Osteocyte (in vitro differentiated cells): Measurements from ENCODE around the gene TGM2. TPM values are rescaled to one million over a fixed set of nuclear protein-coding genes. Genes with fewer than 3 reads are reported as not detected.

Source experiments
- DNase-seq: peaks from one replicate; pipeline ENCODE4 v3.0.0; 2021; ENCODE audit warnings: mixed read lengths; ENCODE audit not compliant: unreplicated experiment; ENCODE audit errors: extremely low spot score
- H3K27ac Mint-ChIP-seq: one replicate; pipeline ENCODE4 v1.8.0; 2021; ENCODE audit warnings: mild to moderate bottlenecking, mixed read lengths; ENCODE audit not compliant: unreplicated experiment
- H3K27me3 Mint-ChIP-seq: one replicate; pipeline ENCODE4 v1.8.0; 2021; ENCODE audit warnings: mixed read lengths; ENCODE audit not compliant: unreplicated experiment
- H3K36me3 Mint-ChIP-seq: one replicate; pipeline ENCODE4 v1.8.0; 2021; ENCODE audit warnings: mixed read lengths; ENCODE audit not compliant: unreplicated experiment
- H3K4me1 Mint-ChIP-seq: one replicate; pipeline ENCODE4 v1.8.0; 2021; ENCODE audit warnings: mixed read lengths; ENCODE audit not compliant: unreplicated experiment
- H3K4me3 Mint-ChIP-seq: one replicate; pipeline ENCODE4 v1.8.0; 2021; ENCODE audit warnings: mild to moderate bottlenecking, moderate library complexity, mixed read lengths; ENCODE audit not compliant: unreplicated experiment
- H3K9me3 Mint-ChIP-seq: one replicate; pipeline ENCODE4 v1.8.0; 2021; ENCODE audit warnings: mixed read lengths; ENCODE audit not compliant: unreplicated experiment
- long read RNA-seq: library from polyadenylated mRNA; unstranded; transcript quantifications from one replicate; pipeline ENCODE4 v2.0.0, GENCODE V29; 2021
- total RNA-seq: library from RNA; stranded (reverse); gene quantifications from 2 replicates; pipeline ENCODE4 v1.2.1, GENCODE V29; 2021
- TF ChIP-seq, protein P1 (sequence below): fragments of 200-600 bp; sonication (generic); IDR thresholded peaks from 2 replicates; pipeline ENCODE4 v1.5.0; 2021; ENCODE audit warnings: antibody characterized with exemption, mild to moderate bottlenecking, moderate library complexity

Gene TGM2
- 29.2 and 32.7 TPM in 2 replicates for total RNA-seq
- long read RNA-seq, full-length matches to known transcripts: 2 of 4 reads
- long read RNA-seq, partial matches to known transcripts: 1 of 4 reads
- long read RNA-seq, other reads (novel, unspliced or antisense): 1 of 4 reads

DNA sequence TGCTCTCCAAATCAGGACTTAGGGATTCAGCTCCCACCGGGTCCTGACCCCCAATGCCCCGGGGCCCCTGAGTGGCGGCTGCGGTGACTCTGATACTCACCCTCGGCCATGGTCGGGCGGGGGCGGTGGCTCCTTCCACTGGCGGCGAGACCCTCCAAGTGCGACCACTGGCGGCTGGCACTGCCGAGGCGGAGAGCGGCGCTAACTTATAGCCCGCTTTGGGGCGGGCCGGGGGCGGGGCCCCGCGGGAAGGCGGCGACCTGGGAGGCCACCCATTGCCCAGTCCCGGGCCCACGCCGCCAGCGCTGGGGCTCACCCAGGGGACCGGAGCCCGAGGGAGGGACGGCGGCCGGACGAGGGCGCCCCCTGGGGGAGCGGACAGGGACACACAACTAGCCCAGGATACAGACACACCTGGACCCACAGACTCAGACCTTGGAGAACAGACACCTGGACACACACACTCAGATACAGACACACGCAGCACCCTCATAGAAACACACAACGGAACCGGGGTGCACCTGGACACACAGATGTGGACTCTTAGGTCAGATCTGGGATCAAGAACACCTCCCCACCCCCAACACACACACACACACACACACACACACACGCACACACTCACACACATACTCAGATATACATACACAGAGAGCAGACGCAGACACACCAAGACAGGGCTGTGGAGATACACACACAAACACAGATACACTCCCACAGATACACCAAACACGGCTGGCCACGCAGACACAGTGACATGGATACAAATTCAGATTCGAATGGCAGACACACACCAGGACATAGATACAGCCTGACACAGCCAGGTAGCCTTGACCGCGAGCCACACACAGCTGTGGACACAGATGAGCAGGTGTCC, at the start of gene TGM2:
TSS of gene TGM2 (minus strand) at position 182 of the 877 bp plus-strand sequence. CDS start at position 110, 72 bp downstream.
- TF ChIP-seq, protein P1, sequence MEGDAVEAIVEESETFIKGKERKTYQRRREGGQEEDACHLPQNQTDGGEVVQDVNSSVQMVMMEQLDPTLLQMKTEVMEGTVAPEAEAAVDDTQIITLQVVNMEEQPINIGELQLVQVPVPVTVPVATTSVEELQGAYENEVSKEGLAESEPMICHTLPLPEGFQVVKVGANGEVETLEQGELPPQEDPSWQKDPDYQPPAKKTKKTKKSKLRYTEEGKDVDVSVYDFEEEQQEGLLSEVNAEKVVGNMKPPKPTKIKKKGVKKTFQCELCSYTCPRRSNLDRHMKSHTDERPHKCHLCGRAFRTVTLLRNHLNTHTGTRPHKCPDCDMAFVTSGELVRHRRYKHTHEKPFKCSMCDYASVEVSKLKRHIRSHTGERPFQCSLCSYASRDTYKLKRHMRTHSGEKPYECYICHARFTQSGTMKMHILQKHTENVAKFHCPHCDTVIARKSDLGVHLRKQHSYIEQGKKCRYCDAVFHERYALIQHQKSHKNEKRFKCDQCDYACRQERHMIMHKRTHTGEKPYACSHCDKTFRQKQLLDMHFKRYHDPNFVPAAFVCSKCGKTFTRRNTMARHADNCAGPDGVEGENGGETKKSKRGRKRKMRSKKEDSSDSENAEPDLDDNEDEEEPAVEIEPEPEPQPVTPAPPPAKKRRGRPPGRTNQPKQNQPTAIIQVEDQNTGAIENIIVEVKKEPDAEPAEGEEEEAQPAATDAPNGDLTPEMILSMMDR: peak; percentile 82
- H3K4me3 Mint-ChIP-seq: peak within 1 kb of the TSS; percentile 50
- peaks cover 46% of the 10 kb centered on the region for H3K4me1 Mint-ChIP-seq
- H3K27ac Mint-ChIP-seq: peak within 1 kb of the TSS; percentile 86
- no peaks in the 10 kb centered on the region for H3K9me3 Mint-ChIP-seq
- no peaks in the 10 kb centered on the region for H3K36me3 Mint-ChIP-seq
- no peak for DNase-seq
- no peaks in the 10 kb centered on the region for H3K27me3 Mint-ChIP-seq

DNA sequence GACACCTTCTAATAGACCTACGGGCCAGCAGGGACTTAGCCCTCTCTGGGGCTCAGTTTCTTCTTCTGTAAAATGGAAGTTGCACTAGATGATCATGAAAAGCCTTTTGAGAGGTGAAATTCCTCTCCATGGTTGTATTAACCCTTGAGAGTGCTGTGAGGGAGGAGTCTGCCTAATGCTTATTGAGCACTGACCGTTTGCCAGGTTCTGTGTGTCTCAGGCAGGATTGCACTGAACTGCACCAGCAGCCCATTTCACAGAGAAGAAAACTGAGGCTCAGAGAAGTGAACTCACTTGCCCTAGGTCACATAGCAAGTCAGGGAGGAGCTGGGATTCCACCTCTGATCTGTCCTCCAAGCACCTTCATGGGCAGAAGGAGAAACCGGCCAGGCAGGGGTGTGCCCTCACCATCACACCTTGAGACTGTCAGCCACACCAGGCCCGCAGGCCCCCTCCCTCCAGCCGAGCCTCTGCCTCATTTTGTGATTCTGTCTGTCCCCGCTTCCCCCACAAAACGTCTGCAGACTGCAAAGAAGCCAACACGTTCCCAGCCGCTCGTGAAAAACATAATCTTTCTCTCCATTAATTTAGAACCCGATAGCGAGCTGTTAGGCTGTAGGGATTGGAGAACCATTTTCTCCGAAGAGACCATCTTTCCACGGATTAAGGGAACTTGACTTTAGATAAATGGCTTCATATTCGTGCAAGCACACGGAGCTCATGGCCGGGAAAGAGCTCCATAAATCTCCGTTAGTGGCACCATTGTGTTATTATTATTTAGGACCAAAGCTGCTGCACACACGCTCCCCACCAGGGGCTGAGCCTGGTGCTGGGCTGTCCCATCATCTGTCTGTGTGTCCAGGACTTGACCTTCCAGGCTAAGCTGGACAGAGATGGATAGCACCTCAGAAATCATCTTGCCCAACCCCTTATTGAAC, 49.5 kb upstream of the TGM2 start:
- Mint-ChIP-seq H3K4me1 (peaks cover 25% of the 10 kb centered on the region), H3K9me3 (no peaks in the 10 kb centered on the region), H3K36me3 (no peaks in the 10 kb centered on the region), H3K27me3 (no peaks in the 10 kb centered on the region), H3K27ac (no peak overlapping the region), H3K4me3 (no peak overlapping the region)
- TF ChIP-seq, protein P1: no peak
- DNase-seq: no peak

DNA sequence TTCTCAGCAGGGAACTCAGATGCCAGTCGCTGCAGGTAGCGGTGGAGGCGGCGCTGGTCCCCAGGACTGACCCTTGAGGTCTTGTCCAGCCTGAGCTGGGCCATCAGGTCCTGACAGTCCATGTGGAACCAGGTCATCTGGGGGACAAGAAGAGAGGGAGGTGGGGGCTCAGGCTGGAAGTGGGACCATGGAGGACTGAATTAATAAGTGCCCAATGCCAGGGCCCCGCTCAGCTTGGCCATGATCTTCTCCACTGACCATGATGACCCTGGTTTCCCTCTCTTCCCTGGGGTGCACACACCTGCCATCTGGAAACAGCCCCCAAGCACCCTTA, 48.5 kb upstream of the TGM2 start:
- Mint-ChIP-seq H3K9me3 (no peaks in the 10 kb centered on the region), H3K27ac (no peak overlapping the region), H3K4me3 (no peak overlapping the region), H3K27me3 (no peaks in the 10 kb centered on the region), H3K4me1 (peaks cover 28% of the 10 kb centered on the region), H3K36me3 (no peaks in the 10 kb centered on the region)
- DNase-seq: no peak
- TF ChIP-seq, protein P1: no peak

DNA sequence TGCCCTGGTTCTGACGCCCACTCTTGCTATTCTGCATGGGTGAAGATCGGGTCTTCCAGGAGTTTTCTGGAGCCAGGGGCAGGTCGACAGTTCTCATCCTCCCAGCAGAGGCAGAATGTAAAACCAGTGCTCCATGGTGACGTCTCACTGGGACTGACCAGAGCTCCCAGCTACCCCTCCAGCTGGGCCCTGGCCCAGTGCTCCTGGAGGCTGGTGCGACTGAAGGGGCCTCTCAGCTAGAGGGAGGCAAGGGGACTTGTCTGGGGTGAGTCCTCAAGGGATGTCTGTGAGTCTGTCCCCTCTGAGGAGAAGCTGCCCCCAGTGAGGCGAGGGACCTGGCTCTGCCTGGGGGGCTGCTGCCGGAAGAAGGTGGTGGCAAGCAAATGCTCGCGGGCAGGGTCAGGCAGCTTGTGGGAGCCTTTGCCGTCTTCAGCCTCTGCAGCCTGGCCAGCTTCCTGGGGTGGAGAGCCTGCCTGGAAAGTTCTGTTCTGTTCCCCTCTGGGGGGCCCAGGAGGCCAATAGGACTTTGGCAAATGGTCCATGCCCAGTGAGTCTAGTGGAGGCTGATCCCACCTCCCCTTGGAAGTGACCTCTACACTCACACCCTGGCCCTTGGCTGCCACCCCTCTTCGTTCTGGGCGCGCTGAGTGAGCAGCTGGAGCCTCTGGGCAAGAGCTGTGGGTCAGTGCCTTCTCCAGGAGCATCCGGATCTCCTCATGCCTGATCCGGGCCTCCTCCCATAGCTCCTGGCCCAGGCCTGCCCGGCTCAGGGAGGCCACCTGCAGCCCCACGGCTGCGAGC, 47.9 kb upstream of the TGM2 start:
- Mint-ChIP-seq H3K4me1 (peaks cover 26% of the 10 kb centered on the region), H3K27ac (no peak overlapping the region), H3K36me3 (no peaks in the 10 kb centered on the region), H3K9me3 (no peaks in the 10 kb centered on the region), H3K4me3 (no peak overlapping the region), H3K27me3 (no peaks in the 10 kb centered on the region)
- DNase-seq: no peak
- TF ChIP-seq, protein P1: no peak
